Left ventricle myocardium superior (tissue), 1 donor: ENCODE data around the gene TMEM50B. TPM values are rescaled to one million over a fixed set of nuclear protein-coding genes. Genes with fewer than 3 reads are reported as not detected.
"Not testable (repeated sequence)": the region's sequence is repeated elsewhere in the genome, so short reads cannot be mapped to it uniquely, and the experiment has no call there.

Source experiments
- ATAC-seq: fragments of 200-7000 bp; cut with Tn5 transposase; one replicate; pipeline ENCODE4 v1.9.1; 2020; ENCODE audit warnings: mild to moderate bottlenecking, moderate library complexity
- DNase-seq: peaks from one replicate; pipeline ENCODE4 v3.0.0-alpha.2; 2020
- intact Hi-C: fragments of 100-400 bp; cut with micrococcal nuclease; formaldehyde crosslinking; loops from one replicate; pipeline ENCODE4 v1.11.0; 2022
- long read RNA-seq: library from polyadenylated mRNA; unstranded; transcript quantifications from one replicate; pipeline ENCODE4 v2.0.0, GENCODE V29; 2021
- total RNA-seq: library from RNA; stranded (reverse); fragmentation: NEBNext Ultra II Directional; extraction: Animal tissue kit (Norgen Biotek cat#: 25700); gene quantifications from one replicate; pipeline ENCODE4 v1.2.1, GENCODE V29; 2021
- donor health status: DM: no; HTN: yes; CAD: no; lungs with severe emphysema.

TMEM50B gene
- total RNA-seq = 32.8 TPM
- long read RNA-seq, transcript TMEM50B-210 (7 exons, 2,375 nt) = major isoform, 116 of 134 reads
- long read RNA-seq, partial matches to known transcripts = 0 of 134 reads
- long read RNA-seq, other reads (novel, unspliced or antisense) = 15 of 134 reads

GRCh38 chr21:33479679-33480480 lies at the start of gene TMEM50B:
TSS of gene TMEM50B (minus strand) at chr21:33479974. CDS start at chr21:33468885, 11,089 bp downstream.
- DNase-seq (peak; percentile 97), ATAC-seq (peak; percentile 98)
- intact Hi-C loops = no loop called here

DNA sequence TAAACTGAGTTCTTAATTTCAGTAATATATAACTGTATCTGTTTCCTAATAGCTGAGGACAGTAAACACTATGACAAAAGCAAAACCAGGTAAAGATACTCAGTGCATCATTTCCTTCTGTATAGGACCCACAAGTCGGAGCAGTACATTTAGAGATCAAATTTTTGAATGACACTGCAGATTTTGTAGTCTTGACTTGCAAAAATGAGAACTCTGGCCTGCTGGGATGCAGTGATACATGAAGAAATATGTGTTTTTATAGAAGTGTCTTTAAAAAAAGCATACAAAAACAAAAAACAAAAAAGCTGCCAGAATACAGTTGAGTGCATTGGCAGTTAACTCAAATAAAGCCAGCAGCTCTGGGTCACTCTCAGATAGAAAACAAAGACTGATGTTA lies 43.2 kb upstream of the TMEM50B start:
- no peak for ATAC-seq
- intact Hi-C loops = no loop called here

DNA sequence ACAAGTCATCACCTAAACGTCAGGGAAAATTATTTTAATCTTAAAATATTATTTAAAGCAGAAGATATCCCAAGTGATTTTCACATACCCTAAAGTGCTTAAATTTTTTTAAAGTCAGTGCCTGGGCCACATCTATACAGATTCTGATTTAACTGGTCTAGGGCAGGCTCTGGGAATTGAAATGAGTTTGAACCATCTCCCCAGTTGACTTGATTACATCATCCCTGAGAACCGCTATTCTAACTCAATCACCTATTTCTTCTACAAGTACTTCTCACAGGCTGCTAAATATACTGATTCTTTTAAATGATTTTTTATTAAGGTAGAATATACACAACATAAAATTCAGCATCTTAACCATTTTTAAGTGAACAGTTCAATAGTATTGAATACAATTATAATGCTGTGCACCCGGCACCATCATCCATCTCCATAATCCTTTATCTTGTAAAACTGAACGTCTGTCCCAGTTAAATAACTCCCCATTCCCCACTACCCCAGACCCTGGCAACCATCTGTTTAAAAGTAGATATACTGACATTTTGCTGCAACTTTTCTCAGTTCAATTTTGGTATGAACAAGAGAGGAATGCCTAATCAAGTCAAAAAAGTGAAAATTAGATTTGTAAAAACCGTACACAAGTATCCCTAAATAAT lies 42.7 kb upstream of the TMEM50B start:
- no peak for DNase-seq
- intact Hi-C loops = no loop called here
- ATAC-seq = no peak

More for the DNA sequence above, 43.2 kb upstream of the TMEM50B start:
- DNase-seq = no peak

- intact Hi-C loops = no loop called here
- no peak for DNase-seq
- ATAC-seq = no peak
These were observed 39.1 kb upstream of the TMEM50B start for GRCh38 chr21:33518899-33519298.

- intact Hi-C loops = no loop called here
- no peak for DNase-seq
- no peak for ATAC-seq
These were observed 34.5 kb upstream of the TMEM50B start for GRCh38 chr21:33514229-33514628.

- ATAC-seq (no peak), DNase-seq (no peak)
- intact Hi-C loops = no loop called here
These were observed 32.7 kb upstream of the TMEM50B start for GRCh38 chr21:33512481-33512880.

GRCh38 chr21:33511639-33512038 lies 31.9 kb upstream of the TMEM50B start:
- intact Hi-C loops = no loop called here
- DNase-seq (no peak), ATAC-seq (no peak)

DNA sequence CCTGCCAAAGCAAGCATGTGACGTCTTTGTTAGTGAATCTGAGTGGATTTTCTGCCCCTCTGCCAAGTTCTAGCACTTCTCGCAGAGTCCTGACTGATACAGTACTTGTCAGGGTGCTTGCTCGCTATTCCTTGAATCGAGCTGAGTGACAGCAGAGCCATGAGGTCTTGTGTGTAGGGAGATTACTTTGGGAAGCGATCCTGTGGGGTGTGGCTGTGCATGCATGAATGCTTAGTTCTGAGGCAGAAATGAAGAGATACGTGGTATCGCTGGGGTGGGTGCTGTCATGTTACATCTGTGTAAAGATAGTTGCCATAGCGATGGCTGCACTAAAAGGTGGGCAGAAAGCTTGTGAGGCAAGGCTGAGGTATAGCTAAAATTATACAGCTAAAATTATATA lies 31.1 kb upstream of the TMEM50B start:
- no peak for DNase-seq
- ATAC-seq = no peak
- intact Hi-C loops = no loop called here

GRCh38 chr21:33507003-33507402 lies 27.2 kb upstream of the TMEM50B start:
- intact Hi-C loops, ATAC-seq, DNase-seq: not testable (repeated sequence)

GRCh38 chr21:33505833-33506232 lies 26.1 kb upstream of the TMEM50B start:
- no peak for ATAC-seq
- intact Hi-C loops = no loop called here
- DNase-seq = no peak

- DNase-seq = no peak
- ATAC-seq = no peak
- intact Hi-C loops = no loop called here
These were observed 16.6 kb upstream of the TMEM50B start for GRCh38 chr21:33496345-33496744.

DNA sequence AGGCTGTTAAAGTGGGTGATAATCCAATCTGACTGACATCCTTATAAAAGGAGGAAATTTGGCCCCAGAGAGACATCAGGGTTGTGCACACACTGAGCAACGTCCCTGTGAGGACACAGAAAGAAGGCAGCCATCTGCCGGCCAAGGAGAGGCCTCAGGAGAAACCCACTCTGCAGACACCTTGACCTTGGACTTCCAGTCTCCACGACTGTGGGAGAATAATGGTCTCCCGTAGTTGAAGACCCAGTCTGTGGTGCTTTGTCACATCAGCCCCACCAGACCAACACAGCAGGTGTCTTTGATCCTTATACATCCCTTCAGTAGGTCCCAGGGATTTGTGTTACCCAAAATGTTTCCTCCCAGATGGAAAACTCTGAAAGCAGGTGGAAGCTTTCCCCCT lies 16.0 kb upstream of the TMEM50B start:
- ATAC-seq (no peak), DNase-seq (no peak)
- intact Hi-C loops = no loop called here

DNA sequence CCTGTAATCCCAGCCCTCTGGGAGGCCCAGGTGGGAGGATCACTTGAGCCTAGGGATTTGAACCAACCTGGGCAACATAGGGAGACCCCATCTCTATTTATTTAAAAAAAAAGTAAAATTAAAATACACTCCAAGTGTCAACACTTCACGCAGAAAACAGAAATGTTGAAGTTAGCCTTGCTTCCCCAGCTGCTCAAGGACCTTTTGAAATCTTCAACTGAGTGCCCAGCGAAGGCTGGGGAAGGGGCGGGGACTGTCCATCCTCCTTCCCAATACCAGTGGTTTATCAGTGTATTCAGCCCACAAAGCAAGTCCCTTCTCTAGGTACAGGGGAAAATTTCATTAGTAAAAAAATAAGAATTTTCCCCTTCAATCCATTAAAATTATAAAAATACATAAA lies 14.0 kb upstream of the TMEM50B start:
- DNase-seq (no peak), ATAC-seq (no peak)
- intact Hi-C loops = no loop called here

DNA sequence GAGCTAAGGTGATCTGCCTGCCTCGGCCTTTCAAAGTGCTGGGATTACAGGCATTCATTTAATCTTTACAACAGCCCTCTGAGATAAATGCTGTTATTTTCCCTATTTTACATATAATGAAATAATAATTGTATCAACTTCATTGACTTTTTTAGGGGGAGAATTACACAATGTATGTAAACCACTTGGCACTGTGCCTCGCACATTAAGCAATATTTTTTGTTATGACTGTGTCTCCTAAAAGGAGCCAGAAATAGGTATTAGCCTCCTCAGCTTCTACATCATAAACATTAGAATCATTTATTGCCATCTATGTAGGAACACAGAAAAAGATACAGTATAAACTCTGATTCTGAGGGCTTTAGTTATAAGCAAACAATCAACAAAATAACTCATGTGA lies 12.8 kb upstream of the TMEM50B start:
- intact Hi-C loops = no loop called here
- no peak for ATAC-seq
- DNase-seq = no peak

DNA sequence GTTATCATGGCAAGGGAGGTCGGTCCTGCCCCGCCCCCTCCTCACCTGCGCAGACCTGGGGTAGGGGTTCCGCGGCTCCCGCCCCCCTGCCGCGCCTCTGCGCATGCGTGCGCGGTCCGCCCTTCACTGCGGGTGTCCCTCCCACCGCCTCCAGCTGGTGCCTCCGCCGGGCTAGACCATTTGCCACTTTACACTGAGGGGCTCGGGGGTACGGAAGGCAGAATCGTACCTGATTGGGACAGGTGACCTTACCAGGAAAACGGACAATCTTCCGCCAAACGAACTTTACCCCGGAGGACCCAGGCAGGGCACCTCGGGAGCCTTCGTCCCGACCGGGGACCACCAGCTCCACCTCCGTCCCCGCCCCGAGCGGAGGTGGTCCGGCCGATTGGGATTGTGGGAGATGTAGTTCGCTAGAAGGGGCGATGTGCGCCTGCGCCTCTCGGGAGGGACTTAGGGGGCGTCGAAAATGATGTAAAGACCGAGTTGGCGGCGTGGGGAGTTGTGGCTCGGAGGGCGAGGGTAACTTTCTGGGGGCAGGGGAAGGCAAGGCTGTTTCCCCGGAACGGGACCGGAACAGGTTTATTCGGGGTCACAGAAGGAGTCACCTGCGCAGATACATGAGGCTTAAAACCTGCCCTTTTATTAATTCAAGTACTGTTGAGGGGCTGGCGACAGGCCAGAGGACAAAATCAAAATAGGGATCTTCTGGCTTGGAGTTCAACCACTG lies 11.8 kb upstream of the TMEM50B start, which contains the start of gene DNAJC28:
Gene DNAJC28, minus strand, starts transcription at position 344 of the 730 bp plus-strand sequence. CDS start 2,323 bp downstream, outside the sequence.
- intact Hi-C loops = no loop called here
- ATAC-seq = peak; percentile 99
- DNase-seq = peak; percentile 96

DNA sequence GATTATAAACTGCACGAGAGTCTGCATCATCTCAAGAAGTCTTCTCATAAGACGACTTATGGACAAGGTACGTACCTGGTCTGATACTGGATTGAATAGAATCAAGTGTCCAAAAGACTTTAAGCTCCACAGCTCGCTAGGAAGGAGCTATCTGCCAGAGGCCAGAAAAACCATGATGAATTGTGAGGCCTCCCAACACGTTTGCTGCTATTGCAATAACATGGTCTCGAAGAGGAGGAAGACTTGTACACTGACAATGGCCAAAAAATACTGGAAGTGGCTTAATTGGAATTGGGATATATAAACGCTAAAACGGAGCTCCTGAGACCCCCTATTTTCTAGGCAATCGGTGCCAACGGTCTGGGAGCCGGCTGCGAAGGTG lies 11.2 kb upstream of the TMEM50B start:
- intact Hi-C loops = no loop called here
- ATAC-seq = peak; percentile 9
- no peak for DNase-seq

GRCh38 chr21:33488936-33489335 lies 9.2 kb upstream of the TMEM50B start:
- ATAC-seq = no peak
- intact Hi-C loops = no loop called here
- DNase-seq = no peak

DNA sequence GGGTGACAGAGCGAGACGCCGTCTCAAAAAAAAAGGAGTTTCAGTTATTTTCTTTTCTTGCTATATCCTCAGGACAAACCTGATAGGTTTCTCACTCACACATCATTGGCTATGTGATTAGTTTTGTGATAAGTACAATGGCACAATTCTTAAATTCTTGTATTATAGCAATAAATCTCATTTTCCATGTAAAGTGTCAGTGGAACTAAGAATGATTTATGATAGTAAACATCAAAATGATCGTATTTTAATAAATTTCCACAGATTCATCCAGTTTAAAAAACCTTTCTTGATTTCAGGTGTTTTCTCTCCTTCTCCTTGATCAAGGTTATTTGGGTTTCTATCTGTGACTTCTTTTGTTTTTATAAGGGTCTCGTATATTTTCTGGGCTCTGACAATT lies 8.2 kb upstream of the TMEM50B start:
- ATAC-seq (no peak), DNase-seq (no peak)
- intact Hi-C loops = no loop called here

- DNase-seq (no peak), ATAC-seq (no peak)
- intact Hi-C loops = no loop called here
These were observed 1.7 kb upstream of the TMEM50B start for GRCh38 chr21:33481314-33481943.
